HTR-8/SVneo (cell line): ENCODE data around the gene FIZ1.
"Not testable (repeated sequence)": the region's sequence is repeated elsewhere in the genome, so short reads cannot be mapped to it uniquely, and the experiment has no call there.

Experiments
- DNase-seq: peaks from one replicate; pipeline ENCODE4 v3.0.0; 2011; ENCODE audit warnings: low spot score, mixed read lengths; ENCODE audit not compliant: insufficient read length
- FAIRE-seq: peaks from 2 replicates; lab custom pipeline; 2011; peaks lifted over from hg19 to GRCh38; lab: Jason Lieb, UNC

Gene FIZ1

GRCh38 chr19:55579766-55580621, 19.3 kb downstream of the FIZ1 start:
- FAIRE-seq (no peak), DNase-seq (peak; percentile 20)

GRCh38 chr19:55578761-55579747, 20.3 kb downstream of the FIZ1 start:
- FAIRE-seq (no peak), DNase-seq (no peak)

GRCh38 chr19:55578031-55578760, 21.1 kb downstream of the FIZ1 start:
- no peak for FAIRE-seq
- no peak for DNase-seq

DNA sequence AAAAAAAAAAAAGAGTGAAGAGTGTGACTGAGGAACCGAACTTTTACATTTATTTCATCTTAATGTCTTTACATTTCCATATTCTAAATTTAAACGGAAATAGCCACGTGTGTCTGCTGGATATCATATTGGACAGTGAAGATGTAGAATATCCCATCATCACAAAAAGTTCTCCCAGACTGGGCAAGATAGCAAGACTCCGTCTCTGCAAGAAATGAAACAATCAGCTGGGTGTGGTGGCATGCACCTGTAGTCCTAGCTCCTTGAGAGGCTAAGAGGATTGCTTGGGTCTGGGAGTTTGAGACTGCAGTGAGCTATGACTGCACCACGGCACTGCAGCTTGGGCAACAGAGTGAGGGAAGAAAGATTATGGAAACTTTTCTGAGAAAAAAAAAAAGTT, 22.6 kb downstream of the FIZ1 start:
- no peak for FAIRE-seq
- no peak for DNase-seq

GRCh38 chr19:55573929-55574328, 25.4 kb downstream of the FIZ1 start:
- not testable (repeated sequence) for FAIRE-seq, DNase-seq

GRCh38 chr19:55569477-55569876, 29.8 kb downstream of the FIZ1 start:
- not testable (repeated sequence) for DNase-seq, FAIRE-seq

GRCh38 chr19:55567708-55568328, 31.5 kb downstream of the FIZ1 start:
- DNase-seq = no peak
- peak; percentile 33 for FAIRE-seq

GRCh38 chr19:55566823-55567222, 32.5 kb downstream of the FIZ1 start:
- FAIRE-seq (peak; percentile 48), DNase-seq (no peak)

DNA sequence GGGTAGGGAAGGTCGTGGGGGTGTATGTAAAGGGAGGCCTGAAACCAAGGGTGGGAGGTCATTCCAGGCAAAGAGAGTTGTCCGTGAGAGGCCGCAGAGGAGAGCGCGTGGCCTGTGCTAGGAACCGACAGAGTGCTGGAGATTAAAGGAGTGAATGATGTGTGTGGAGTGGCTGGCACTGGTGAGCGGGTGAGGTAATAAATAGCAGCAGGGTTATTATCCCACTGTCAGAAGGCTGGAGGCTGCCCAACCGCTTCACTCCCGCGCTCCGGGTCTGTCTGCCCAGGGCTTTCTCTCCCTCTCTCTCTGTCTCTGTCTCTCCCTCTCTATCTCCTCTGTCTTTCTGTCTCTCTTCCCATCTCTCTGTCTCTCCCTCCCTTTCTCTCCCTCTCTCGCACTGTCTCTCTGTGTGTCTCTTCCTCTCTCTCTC, 36.0 kb downstream of the FIZ1 start:
- DNase-seq (no peak), FAIRE-seq (no peak)

GRCh38 chr19:55559684-55560083, 39.6 kb downstream of the FIZ1 start:
- FAIRE-seq = no peak
- no peak for DNase-seq

GRCh38 chr19:55554741-55555152, 44.6 kb downstream of the FIZ1 start:
- no peak for FAIRE-seq
- DNase-seq = no peak

DNA sequence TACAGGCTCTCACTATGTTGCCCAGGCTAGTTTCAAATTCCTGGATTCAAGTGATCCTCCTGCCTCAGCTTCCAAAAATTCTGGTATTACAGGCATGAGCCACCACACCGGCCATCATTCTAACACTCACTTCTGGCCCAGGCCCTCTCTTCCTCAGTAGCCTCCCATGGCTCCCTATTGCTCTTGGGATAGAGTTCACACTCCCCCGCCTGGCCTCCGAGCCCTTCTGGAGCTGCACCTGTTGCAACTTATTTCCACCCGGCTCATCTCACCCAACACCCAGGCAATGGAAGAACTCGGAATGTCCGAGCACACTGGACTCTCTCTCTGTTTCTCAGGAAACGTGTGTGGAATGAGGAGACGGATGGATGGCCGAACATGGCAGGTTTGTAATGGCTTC, 45.0 kb downstream of the FIZ1 start:
- FAIRE-seq (no peak), DNase-seq (no peak)

GRCh38 chr19:55553217-55554182, 45.8 kb downstream of the FIZ1 start:
- FAIRE-seq (no peak), DNase-seq (no peak)

DNA sequence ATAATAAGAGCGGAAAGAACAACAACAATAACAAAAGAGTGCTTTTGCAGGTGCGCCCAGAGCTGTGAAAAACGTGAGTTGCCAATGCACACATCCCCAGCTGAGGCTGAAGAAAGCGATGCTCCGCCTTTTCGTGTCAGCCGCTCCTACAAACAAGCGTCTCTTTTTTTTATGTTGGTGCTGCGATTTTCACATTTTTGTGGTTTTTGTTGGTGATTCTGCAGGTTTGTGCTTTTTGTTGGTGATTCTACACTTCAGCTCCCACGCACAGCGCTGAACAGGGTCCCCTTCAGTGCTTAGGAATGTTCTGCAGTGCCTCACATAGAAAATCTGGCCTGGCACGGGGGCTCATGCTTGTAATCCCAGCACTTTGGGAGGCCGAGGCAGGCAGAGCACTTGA, 46.7 kb downstream of the FIZ1 start:
- DNase-seq (peak; percentile 53), FAIRE-seq (no peak)

GRCh38 chr19:55552206-55552605, 47.1 kb downstream of the FIZ1 start:
- no peak for DNase-seq
- no peak for FAIRE-seq

GRCh38 chr19:55550321-55550650, 49.0 kb downstream of the FIZ1 start:
- no peak for FAIRE-seq
- DNase-seq = no peak

GRCh38 chr19:55549500-55550320, 49.6 kb downstream of the FIZ1 start:
- FAIRE-seq (peak; percentile 65), DNase-seq (peak; percentile 63)
